Fibroblast of pulmonary artery (primary cell): Measurements from ENCODE around the gene CREB5.

Experiments
- DNase-seq: peaks from one replicate; pipeline ENCODE4 v3.0.0-alpha.2; 2010; ENCODE audit warnings: low read depth
- H3K4me3 ChIP-seq: replicated peaks from 2 replicates; pipeline ENCODE4 v1.5.1; 2011; ENCODE audit warnings: low read depth, mild to moderate bottlenecking, control low read depth, low read length, moderate library complexity
- TF ChIP-seq, protein P1 (sequence below): IDR thresholded peaks from 2 replicates; pipeline ENCODE4 v1.5.1; 2011; ENCODE audit warnings: mild to moderate bottlenecking, control low read depth, low read length, inconsistent platforms; ENCODE audit errors: missing control alignments

CREB5 gene

DNA sequence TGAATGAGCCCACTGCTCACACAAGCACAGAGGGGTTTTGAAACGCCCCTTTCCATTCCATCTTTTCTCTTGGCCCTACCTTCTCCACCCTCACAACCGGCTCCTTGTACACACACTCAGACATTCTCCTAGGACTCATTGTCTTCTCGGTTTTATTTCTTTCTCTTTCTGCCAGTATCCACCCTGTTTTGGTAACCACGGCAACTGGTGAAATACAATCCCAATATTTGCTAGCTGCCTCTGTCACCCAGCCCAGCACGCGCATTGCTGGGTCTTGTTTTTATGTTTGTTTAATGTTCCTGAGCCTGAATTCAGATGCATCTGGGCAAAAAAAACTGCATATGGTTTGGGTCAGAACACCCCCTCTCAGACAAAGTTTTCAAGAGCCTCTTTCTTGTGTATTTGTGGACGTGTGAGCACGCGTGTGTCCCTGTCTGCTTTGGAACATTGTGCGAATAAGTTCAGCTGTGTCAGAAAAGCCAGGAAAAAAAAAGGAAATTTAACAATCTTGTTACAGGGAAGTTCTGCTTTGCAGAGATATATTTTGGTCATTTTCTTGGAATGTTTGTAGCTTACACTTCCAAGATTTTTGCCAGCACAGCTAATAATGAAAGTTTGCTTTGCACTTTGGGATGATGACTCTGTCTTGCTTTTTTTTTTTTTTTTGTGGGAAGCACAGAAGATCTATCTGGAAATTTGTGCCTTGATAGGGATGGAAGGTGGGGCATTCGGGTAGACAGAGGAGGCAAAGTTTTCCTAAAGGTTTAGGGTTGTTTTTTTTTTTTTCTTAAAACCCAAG lies 320.0 kb downstream of the CREB5 start:
- DNase-seq, result peak; percentile 75
- H3K4me3 ChIP-seq, result no peak overlapping the region
- TF ChIP-seq, protein P1, sequence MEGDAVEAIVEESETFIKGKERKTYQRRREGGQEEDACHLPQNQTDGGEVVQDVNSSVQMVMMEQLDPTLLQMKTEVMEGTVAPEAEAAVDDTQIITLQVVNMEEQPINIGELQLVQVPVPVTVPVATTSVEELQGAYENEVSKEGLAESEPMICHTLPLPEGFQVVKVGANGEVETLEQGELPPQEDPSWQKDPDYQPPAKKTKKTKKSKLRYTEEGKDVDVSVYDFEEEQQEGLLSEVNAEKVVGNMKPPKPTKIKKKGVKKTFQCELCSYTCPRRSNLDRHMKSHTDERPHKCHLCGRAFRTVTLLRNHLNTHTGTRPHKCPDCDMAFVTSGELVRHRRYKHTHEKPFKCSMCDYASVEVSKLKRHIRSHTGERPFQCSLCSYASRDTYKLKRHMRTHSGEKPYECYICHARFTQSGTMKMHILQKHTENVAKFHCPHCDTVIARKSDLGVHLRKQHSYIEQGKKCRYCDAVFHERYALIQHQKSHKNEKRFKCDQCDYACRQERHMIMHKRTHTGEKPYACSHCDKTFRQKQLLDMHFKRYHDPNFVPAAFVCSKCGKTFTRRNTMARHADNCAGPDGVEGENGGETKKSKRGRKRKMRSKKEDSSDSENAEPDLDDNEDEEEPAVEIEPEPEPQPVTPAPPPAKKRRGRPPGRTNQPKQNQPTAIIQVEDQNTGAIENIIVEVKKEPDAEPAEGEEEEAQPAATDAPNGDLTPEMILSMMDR, result no peak

GRCh38 chr7:28733035-28733434 lies 320.7 kb downstream of the CREB5 start:
- TF ChIP-seq, protein P1, result no peak
- DNase-seq, result no peak
- no peak overlapping the region for H3K4me3 ChIP-seq

DNA sequence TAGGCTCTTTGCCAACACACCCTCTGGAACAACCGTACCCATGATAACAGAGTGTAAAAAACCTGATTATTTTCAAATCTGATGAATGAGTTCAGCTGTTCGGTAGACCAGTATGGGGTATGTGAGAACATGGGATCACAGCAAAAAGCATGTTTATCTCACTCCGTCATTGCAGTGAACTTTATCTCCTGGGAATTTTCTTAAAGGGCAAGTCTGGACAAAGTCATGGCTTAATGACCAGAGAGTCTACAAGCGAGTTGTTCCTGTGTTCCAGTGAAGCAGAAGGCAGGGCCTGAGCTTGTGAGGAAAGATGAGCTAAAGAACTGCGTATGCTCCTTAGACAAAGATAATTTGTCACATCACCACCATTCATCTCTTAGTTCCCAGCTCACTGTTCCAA lies 326.1 kb downstream of the CREB5 start:
- H3K4me3 ChIP-seq, result no peak overlapping the region
- DNase-seq, result peak; percentile 43
- TF ChIP-seq, protein P1, result no peak

DNA sequence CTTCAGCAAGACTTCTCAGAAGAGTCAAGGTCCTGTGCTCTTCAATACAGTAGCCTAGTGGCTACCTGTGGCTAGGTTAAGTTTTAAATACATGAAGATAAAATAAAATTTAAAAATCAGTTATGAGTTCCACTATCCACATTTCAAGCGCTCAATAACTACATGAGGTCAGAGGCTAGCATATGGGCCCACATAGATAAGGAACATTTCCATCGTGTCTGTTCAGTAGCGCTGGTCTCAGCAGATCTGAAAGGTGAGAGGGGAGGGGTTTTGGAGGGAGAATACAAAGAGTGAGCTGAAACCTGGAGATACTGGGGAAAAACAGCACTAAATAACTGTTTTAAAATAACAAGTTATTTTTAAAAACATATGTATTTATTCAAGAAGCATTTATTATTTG lies 326.8 kb downstream of the CREB5 start:
- DNase-seq, result no peak
- no peak overlapping the region for H3K4me3 ChIP-seq
- TF ChIP-seq, protein P1, result no peak

GRCh38 chr7:28739826-28740225 lies 327.5 kb downstream of the CREB5 start:
- TF ChIP-seq, protein P1, result no peak
- no peak for DNase-seq
- no peak overlapping the region for H3K4me3 ChIP-seq

DNA sequence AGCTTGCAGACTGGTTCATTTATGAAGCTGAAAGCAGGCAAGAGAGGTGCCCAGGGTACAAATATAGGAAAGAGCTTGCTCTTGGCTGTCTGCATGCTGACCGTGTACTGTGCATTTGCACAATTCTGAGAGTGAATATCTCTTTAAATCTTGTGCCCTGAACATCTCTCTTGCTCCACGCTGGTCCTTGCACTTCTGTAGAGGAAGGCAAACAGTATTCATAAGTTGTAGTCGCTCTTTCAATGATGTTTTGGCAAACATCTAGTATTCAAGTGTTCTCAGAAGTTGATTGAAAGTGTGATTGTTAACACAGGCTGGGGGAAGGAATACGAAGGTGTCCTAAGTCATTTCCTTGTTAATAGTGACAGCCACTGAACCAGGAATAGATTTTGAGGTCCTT lies 332.6 kb downstream of the CREB5 start:
- H3K4me3 ChIP-seq, result no peak overlapping the region
- TF ChIP-seq, protein P1, result no peak
- no peak for DNase-seq

- no peak for DNase-seq
- no peak overlapping the region for H3K4me3 ChIP-seq
- TF ChIP-seq, protein P1, result no peak
Observed at GRCh38 chr7:28745351-28745750, 333.0 kb downstream of the CREB5 start.
